C4-2B (cell line): ENCODE data around the gene GLB1L2.

Experiments
- H3K27ac ChIP-seq: fragments of 450-650 bp; 2 replicates; pipeline ENCODE4 v1.5.1; 2017
- CTCF ChIP-seq: fragments of 450-650 bp; conservative IDR thresholded peaks from 2 replicates; pipeline ENCODE4 v1.5.1; 2017; ENCODE audit warnings: mild to moderate bottlenecking
- ZFX ChIP-seq: fragments of 450-650 bp; IDR thresholded peaks from 2 replicates; pipeline ENCODE4 v1.6.1; 2017

Gene GLB1L2

GRCh38 chr11:134350381-134350780 is 18.6 kb downstream of the GLB1L2 start:
- H3K27ac ChIP-seq, result no peak overlapping the region
- TF ChIP-seq CTCF (no peak), ZFX (no peak)

- H3K27ac ChIP-seq, result no peak overlapping the region
- TF ChIP-seq CTCF, result no peak
- TF ChIP-seq ZFX, result no peak
These were observed 20.3 kb downstream of the GLB1L2 start for GRCh38 chr11:134352111-134352510.

DNA sequence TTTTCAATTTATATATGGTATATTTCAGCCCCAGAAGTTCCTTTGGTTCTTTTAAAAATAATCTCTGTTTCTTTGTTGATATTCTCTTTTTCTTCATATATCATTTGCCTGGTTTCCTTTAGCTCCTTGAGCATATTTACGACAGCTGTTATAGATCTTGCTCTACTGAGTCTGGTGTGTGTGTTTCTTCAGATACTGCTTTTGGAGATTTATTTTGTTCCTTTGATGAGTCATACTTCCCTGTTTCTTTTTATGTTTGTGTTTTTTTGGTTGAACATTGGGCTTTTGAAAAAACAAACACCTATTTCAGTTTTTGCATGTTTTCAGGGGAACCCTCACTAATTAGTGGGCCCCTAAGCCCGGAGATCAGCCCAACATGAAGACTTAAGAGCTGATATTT is 23.3 kb downstream of the GLB1L2 start:
- TF ChIP-seq CTCF, result no peak
- TF ChIP-seq ZFX, result no peak
- peak overlapping the region; percentile 63; the same call in 1 of the 2 replicates for H3K27ac ChIP-seq

GRCh38 chr11:134355656-134356055 is 23.9 kb downstream of the GLB1L2 start:
- H3K27ac ChIP-seq, result peak overlapping the region; percentile 63; the same call in 1 of the 2 replicates
- no peak for TF ChIP-seq ZFX
- no peak for TF ChIP-seq CTCF

DNA sequence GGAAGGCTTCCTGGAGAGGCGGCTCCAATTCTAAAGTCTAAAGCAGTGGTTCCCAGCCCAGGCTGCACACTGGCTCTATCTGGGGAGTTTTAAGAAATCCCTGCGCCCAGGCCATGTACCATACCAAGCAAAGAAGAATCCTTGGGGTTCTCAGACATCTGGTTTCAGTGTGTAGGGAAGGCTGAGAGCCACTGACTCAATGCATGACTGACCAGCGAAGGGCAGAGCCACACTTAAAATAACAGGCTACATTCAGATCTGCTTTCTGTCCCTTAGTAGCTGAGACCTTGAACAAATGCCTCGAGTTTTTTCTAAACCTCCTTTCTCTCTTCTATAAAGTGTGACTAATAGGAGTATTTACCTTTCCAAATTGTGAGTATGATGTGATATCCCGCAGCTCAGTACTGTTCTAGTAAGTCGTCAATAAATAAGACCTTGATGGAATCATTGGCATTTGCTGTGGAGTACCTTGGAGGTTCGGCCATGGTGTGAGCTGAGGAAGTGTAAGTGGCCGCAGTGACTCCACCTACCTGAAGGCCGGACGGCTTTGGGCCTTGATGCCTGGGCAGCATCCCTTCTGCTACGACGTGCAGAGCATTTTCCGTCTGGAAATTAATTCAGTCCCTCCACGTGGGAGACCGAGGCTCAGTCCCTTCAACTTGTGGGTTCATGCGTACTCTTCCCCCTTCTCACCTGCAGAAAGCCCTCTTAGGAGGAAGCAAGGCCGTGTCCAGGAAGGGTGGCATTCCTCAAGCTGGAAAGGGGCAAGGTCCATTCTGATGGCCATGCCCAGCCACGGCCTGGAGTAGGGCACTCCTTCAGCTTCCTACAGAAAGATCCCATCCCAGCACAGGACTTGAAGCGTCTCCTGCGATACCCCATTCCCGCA is 25.1 kb downstream of the GLB1L2 start:
- TF ChIP-seq CTCF, result no peak
- TF ChIP-seq ZFX, result no peak
- no peak overlapping the region for H3K27ac ChIP-seq

GRCh38 chr11:134357545-134357839 is 25.7 kb downstream of the GLB1L2 start:
- no peak overlapping the region for H3K27ac ChIP-seq
- TF ChIP-seq CTCF (no peak), ZFX (no peak)

- TF ChIP-seq CTCF (no peak), ZFX (no peak)
These were observed 26.5 kb downstream of the GLB1L2 start for GRCh38 chr11:134358165-134358855.

More at GRCh38 chr11:134358165-134358855, 26.5 kb downstream of the GLB1L2 start:
- no peak overlapping the region for H3K27ac ChIP-seq
